Erythroblast (primary cell): ENCODE measurements around the gene UBASH3A.

ENCODE experiments used
- DNase-seq, 2 experiments: peaks; one replicate each; lab custom pipeline; 2025; lab: John Stamatoyannopoulos, UW
- GATA1 ChIP-seq: IDR thresholded peaks from 2 replicates; pipeline ENCODE4 v1.6.1; 2011; ENCODE audit warnings: low read depth, mild to moderate bottlenecking, control low read depth, low read length, moderate library complexity
- POLR2A ChIP-seq: IDR thresholded peaks from 2 replicates; pipeline ENCODE4 v1.6.1; 2011; ENCODE audit warnings: mild to moderate bottlenecking, low read length

UBASH3A gene

DNA sequence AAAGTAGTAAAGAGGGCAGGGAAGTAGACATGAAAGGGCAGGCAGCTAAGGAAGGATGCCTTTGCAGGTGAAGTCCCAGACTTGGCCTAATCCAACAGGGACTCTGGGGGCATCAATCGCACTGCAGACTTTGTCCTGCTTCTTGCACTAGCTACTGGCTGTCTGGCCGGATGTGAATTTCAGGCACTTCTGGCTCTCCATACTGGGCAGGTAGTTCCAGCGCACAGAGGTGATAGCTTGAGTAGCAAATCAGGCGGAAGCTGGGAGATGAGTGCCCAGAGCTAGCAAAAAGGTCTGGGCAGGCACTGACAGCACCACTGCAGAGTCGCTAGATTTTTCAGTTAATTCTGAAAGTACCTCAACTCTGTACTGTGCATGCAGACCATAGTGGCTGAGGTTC, 91.3 kb downstream of the UBASH3A start:
- no peak for DNase-seq
- TF ChIP-seq POLR2A (no peak), GATA1 (no peak)

DNA sequence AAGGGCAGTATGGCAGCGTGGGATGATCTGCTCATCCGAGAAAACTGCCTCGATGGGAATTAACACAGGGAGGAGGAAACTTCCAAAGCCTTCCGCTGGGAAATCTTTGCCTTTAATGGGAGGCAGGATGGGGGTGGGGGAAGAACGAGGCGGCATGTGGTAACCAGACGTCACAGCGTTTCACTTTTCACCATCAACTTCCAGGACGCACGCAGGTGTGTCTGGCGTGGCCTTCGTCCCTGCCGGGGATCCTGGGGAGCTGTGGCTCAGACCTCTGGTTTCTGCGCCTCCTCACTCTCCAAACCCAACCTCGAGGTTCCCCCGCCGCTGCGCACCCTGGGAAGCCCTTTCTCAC, 92.0 kb downstream of the UBASH3A start:
- no peak for DNase-seq
- TF ChIP-seq GATA1 (no peak), POLR2A (no peak)

DNA sequence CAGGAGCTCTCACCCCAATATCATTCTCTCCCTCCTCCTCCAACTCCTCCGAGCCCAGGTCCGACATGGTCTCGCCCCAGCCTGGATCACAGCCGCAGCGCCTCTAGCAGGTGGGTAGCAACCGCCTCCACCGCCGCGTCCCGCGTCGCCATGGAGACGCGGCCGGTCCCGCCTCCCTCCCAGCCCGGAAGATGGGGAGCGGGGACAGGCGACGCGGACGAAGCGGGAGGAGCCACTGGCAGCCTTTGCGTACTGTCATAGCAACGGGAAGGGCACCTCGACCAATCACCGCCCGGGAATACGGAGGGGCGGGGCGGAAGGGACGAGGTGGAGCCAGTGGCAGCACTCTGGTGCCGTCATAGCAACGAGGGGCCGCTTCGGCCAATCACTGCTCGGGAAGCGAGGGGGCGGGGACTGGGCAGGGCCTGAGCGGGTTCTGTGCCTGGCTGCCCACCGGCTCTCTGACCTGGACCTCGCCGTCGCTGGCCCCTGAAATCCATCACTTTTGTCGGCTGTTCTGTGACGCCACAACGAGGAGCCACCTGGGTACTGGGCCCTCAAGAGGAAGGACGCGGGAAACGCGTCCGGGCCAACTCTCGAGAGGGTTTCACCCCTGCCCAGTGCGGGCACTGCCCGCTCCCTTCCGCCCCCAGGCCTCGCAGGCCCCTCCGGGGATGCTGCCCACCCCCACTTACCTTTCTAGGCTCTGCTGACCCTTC, 92.6 kb downstream of the UBASH3A start, which contains the start of gene RSPH1:
TSS of gene RSPH1 (minus strand) at position 105 of the 719 bp plus-strand sequence. CDS start at position 67, 38 bp downstream.
- peak; percentile 97 to 99 for DNase-seq
- TF ChIP-seq POLR2A (peak; percentile 57), GATA1 (no peak)

DNA sequence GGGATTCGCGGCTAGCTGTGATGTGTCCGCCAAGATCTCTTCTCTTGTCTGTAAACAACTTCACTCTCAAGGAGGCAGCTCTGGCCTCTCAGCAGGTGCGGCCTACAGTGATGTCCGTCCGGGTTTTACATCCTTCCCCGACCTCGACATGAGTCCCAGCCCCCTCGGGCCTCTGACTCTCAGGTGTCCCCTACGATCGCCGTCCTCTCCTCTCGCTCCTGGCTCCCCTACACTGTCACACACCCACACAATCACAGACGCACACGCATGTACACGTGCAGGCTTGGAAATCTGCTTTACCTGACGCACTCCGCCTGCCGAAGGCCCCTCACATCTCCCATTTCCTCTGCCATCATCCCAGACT, 93.1 kb downstream of the UBASH3A start:
- TF ChIP-seq POLR2A (no peak), GATA1 (no peak)
- no peak for DNase-seq
